Measurements from ENCODE around the gene SURF6. TPM values are rescaled to one million over a fixed set of nuclear protein-coding genes. Genes with fewer than 3 reads are reported as not detected.
A peak's percentile ranks its signal among the peaks of the same experiment; 100 is the strongest.

Gene SURF6
- total RNA-seq, 2 donors from 2014 or later, result 11.5 to 12.0 TPM

- intact Hi-C loops (cut with DNase I), result no loop called here
- no peak for DNase-seq (ENCODE audit: low spot score)
These were observed 33.9 kb upstream of the SURF6 start for GRCh38 chr9:133369933-133370332.

GRCh38 chr9:133369422-133369821 lies 33.4 kb upstream of the SURF6 start:
- DNase-seq (ENCODE audit: low spot score), result no peak
- intact Hi-C loops (cut with DNase I), result no loop called here

- no peak for DNase-seq (ENCODE audit: low spot score)
- intact Hi-C loops (cut with DNase I), result no loop called here
These were observed 32.4 kb upstream of the SURF6 start for GRCh38 chr9:133368249-133368881.

DNA sequence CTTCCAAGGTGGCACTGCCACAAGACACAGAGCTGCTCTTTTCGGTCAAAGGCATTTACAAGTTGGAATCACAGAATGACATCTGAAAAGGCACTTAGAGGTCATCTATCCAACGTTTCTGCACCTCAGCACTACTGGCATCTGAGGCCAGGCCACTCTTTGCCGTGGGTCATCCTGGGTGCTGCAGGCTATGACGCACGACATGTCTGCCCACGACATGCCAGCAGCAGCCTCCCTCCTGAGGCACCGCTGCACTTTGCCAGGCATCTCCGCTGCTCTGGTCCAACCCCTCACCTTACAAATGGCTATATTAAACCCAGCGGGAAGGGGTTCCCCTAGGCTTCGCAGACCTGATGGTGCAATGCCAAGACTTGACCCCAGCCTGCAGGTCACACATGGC lies 31.8 kb upstream of the SURF6 start:
- intact Hi-C loops (cut with DNase I), result no loop called here
- no peak for DNase-seq (ENCODE audit: low spot score)

DNA sequence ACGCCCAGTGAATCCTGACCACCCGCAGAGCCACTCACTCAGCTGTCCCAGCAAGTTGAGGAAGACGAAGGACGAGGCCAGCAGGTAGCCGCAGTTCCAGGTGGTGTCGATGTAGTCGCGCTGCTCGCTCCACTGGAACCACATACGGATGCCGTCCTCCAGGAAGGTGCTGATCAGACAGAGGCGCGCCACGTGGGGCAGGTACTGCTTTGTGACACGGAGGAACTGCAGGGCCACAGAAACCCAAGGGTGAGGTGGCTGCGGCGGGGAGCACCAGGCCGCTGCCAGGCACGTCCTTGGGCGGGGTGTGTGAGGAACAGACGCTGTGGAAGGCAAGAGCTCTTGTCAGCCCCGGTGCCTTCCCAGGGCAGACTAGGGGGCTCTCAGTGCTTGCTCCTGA lies 31.2 kb upstream of the SURF6 start:
- intact Hi-C loops (cut with DNase I), result no loop called here
- no peak for DNase-seq (ENCODE audit: low spot score)

- intact Hi-C loops (cut with DNase I), result no loop called here
- DNase-seq (ENCODE audit: low spot score), result no peak
These were observed 30.4 kb upstream of the SURF6 start for GRCh38 chr9:133366435-133366834.

GRCh38 chr9:133362359-133363044 lies 26.5 kb upstream of the SURF6 start:
- no peak for DNase-seq (ENCODE audit: low spot score)
- intact Hi-C loops (cut with DNase I), result no loop called here

DNA sequence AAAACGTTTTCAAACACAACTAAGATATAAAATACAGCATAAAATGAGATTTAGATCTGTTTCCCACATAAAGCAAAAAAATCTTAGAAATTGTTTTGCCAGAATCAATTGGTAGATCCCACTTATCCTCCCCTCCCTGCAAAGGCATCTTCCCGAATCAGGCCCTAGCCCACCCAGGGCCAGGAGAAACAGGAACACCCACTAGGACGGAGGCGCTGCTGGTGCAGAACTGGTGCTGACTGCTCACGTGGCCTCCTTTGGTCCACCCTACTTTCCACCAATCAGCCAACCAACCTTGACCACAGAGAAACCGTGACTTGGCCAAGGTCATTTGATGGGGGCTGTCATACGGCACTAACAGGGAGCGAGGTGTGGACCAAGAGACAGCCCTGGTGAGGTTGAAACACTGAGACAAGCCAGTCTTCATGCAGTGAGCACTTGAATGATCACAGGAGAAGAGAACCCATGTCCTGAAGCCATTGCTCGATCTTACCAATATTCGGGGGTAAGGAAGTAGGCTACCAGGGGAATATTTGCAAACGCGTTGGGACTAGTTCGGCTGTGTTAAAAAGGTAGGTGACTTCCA lies 25.6 kb upstream of the SURF6 start:
- intact Hi-C loops (cut with DNase I), result no loop called here

DNA sequence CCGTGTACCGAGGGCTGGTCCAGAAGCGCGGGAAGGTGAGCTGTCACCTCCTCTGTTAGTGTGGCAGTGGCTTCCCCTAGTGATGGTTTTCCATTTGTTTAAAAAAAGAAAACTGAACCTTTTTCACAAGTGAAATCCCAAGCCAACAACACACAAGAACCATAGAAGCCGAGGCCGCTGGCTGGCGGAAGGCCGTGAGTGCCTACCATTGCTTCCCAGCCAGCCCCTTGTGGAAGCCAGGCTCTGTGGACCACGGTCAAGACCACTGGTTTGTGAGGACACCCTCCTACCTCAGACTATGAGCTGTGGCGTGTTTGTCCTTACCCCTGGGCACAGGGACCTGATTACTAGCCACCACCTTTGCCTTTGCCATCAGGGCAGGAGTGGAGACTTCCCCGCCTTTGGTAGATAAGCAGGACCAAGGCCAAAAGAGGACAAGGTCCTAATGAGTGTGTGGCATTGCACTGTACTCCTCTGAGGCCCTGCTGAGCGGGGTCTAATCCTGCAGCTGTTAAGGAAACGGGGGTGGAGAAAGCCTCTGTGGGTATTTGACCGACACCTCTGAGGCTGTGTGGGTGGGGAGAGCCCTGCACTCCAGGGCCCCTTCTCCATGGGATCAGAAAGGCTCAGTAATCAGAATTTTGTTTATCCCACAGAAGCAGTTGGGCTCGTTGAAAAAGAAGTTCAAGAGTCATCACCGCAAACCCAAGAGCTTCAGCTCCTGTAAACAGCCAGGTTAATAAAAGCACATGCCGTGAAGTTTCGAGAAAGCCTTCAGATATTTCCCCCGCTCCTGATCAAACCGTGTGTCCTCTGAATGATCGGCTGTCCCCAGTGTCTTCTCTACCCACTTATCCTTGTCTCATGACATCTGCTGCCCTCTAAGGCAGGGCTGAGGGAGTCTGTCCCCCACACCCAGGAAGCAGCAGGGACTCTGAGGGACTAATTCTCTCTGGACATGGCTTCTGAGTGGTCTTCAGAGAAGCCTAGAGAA lies 24.7 kb upstream of the SURF6 start:
- DNase-seq (ENCODE audit: low spot score), result no peak
- intact Hi-C loops (cut with DNase I), result no loop called here

More for the DNA sequence above, 25.6 kb upstream of the SURF6 start:
- no peak for DNase-seq (ENCODE audit: low spot score)

GRCh38 chr9:133359399-133360175 lies 23.6 kb upstream of the SURF6 start:
- no peak for DNase-seq (ENCODE audit: low spot score)
- intact Hi-C loops (cut with DNase I), result no loop called here

GRCh38 chr9:133357656-133358055 lies 21.7 kb upstream of the SURF6 start:
- intact Hi-C loops (cut with DNase I), result no loop called here
- DNase-seq (ENCODE audit: low spot score), result no peak

DNA sequence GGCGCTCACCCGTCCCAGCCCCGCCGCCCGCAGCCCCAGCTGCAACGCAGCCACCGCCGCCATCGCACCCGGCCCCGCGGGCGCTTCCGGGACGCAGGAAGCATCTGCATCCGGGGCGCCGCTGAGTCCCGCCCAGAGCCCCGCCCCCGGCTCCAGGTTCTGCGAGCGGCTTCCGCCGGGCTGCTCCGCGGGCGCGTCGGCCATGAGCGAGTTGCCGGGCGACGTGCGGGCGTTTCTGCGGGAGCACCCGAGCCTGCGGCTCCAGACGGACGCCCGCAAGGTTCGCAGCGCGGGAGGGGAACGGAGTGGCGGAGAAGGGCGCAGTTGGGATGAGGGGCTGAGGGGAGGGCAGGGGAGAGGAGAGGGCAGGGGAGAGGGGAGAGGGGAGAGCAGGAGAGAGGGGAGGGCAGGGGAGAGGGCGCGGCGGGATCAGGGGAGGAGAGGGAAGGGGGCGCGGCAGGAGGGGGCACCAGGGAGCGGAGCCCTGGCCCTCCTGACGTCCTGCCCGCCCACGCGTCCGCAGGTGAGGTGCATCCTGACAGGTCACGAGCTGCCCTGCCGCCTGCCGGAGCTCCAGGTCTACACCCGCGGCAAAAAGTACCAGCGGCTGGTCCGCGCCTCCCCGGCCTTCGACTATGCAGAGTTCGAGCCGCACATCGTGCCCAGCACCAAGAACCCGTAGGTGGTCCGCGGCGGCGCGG lies 20.6 kb upstream of the SURF6 start, which contains the start of the genes SURF1 and SURF2:
SURF1 (minus strand) TSS at position 97 of the 701 bp plus-strand sequence; CDS start at position 63, 34 bp downstream.
SURF2 (plus strand) TSS at position 160 of the 701 bp plus-strand sequence; CDS start at position 203, 43 bp downstream.
- intact Hi-C loops (cut with DNase I), result no loop called here
- peak; percentile 96 for DNase-seq (ENCODE audit: low spot score)

DNA sequence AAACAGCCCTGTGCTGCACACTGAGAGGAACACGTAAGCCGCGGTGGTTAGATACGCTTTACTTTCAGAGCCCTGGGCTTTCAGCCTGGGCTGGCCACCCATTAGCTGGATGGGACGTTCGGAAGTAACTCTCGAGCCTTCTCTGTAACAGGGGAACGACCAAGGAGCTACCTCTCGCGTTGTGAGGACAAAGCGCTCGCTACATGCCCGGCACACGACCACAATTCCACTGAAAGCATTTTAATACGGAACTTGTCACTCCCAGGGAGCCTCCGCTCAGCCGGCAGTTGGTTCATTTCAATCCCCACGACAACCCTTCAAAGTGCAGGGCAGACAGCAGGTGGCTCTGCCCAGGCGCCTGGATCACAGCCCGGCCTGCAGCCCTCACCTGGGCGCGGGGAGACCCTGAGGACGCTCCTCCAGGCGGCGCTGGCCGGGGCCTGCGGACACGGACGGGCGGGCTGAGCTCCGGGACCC lies 19.9 kb upstream of the SURF6 start:
- intact Hi-C loops (cut with DNase I), result no loop called here
- DNase-seq (ENCODE audit: low spot score), result peak; percentile 66

- no peak for DNase-seq (ENCODE audit: low spot score)
- intact Hi-C loops (cut with DNase I), result no loop called here
These were observed 18.8 kb upstream of the SURF6 start for GRCh38 chr9:133354766-133355165.

GRCh38 chr9:133353548-133353947 lies 17.6 kb upstream of the SURF6 start:
- DNase-seq (ENCODE audit: low spot score), result no peak
- intact Hi-C loops (cut with DNase I), result no loop called here

DNA sequence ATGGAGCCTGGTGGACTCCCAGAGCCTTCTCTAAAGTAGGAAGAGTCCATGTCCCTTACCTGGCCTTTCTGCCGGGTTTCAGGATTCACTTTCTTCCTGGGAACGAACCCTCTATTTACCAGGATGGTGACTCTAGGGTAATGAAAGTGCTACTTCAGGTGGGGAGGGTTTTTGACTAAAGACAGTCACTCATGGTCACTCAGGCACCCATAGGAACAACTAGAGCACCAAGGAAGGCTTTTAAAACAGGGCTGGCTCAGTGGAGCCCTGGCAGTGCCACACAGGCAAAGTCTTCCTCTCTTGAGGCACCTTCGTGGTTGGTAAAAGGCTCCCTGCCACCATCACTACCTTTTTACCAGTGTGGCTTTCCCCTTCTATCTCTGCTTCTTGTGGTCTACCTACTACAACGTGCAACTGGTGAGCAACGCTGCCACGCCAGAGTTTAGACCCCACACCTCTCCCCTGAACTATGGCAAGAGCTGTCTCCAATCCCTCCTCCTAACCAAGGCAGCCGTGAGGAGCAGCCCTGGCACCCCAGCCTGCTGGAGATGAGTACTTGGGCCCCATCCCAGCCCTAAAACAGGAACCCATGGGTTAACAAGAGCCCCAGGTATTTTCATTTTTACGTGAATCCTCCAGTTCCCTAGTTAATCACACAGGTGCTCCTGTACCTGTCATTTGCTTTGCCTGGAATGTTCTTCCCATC lies 16.8 kb upstream of the SURF6 start:
- DNase-seq (ENCODE audit: low spot score), result no peak
- intact Hi-C loops (cut with DNase I), result no loop called here

DNA sequence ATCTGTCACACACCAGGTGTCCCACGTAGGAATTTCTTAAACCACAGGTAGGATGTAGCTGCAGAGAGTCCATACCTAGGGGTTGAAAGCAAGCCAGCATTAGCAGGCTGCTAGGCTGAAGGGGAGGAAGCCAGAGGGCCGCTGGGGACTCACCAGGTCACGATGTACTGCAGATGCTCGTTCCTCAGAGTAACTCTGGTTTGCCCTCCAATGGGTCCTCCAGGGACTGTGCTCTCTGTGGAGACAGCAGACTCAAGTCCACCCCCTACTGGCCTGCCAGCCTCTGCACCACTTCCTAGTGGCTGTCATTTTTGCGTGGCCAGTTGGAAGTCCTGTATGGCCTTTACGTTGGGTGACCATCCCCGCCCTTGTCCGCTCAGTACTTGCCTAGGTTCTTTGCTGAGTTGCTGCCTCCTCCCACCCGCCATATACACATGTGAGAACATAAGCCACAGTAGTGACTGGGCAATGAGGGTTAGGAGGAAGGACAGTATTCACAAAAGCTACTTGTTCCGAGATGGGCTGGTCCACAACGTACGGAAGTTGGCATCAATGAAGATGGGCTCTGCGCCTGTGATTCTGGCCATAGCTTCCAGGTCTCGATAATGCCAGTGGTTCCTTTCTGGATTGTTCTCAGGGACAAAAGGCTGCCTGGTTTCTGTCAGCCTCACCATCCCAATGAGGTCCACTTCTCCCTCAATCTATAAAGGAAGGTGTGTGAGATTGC lies 16.1 kb upstream of the SURF6 start:
- no peak for DNase-seq (ENCODE audit: low spot score)
- intact Hi-C loops (cut with DNase I), result no loop called here

Measured in posterior vena cava (tissue), 2 donors.